Measurements from ENCODE around the gene IL19.

DNA sequence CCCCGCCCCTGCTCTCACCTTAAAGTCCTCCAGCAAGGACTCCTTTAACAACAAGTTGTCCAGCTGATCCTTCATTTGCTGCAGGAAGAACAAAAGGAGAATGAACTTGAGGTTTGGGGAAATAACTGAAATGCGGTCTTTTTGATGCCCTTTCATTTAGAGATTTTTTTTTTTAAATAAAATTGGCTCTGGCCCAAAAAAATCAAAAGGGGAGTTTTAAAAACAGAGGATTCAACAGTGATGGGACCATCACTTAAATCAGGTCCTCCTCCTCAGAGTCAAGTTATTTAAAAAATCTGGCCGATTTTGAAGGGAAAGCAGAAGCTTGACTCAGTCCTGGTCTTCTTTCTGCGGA, 742 bp downstream of the IL19 start:
- TF ChIP-seq, protein P1, sequence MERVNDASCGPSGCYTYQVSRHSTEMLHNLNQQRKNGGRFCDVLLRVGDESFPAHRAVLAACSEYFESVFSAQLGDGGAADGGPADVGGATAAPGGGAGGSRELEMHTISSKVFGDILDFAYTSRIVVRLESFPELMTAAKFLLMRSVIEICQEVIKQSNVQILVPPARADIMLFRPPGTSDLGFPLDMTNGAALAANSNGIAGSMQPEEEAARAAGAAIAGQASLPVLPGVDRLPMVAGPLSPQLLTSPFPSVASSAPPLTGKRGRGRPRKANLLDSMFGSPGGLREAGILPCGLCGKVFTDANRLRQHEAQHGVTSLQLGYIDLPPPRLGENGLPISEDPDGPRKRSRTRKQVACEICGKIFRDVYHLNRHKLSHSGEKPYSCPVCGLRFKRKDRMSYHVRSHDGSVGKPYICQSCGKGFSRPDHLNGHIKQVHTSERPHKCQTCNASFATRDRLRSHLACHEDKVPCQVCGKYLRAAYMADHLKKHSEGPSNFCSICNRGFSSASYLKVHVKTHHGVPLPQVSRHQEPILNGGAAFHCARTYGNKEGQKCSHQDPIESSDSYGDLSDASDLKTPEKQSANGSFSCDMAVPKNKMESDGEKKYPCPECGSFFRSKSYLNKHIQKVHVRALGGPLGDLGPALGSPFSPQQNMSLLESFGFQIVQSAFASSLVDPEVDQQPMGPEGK (CRISPR knock-in tag; IDR thresholded peaks at IDR 0.05; ENCODE audit: borderline replicate concordance), result no peak
- no peak for TF ChIP-seq ISL1 (CRISPR knock-in tag; IDR thresholded peaks at IDR 0.05)
- TF ChIP-seq BACH2 (CRISPR knock-in tag; IDR thresholded peaks at IDR 0.05; ENCODE audit: borderline replicate concordance), result no peak
